Frontal cortex (tissue), 4 donors: ENCODE data around the gene CSE1L. TPM values are rescaled to one million over a fixed set of nuclear protein-coding genes. Genes with fewer than 3 reads are reported as not detected.
"Not testable (repeated sequence)": the region's sequence is repeated elsewhere in the genome, so short reads cannot be mapped to it uniquely, and the experiment has no call there.

Source experiments
- DNase-seq, 2 donors: peaks; one replicate each; pipeline ENCODE4 v3.0.0; 2012; ENCODE audit warnings: low spot score in 2 of 2
- FAIRE-seq: peaks from 2 replicates; lab custom pipeline; 2012; peaks lifted over from hg19 to GRCh38; lab: Jason Lieb, UNC
- total RNA-seq: library from RNA; depleted of rRNA; stranded (reverse); fragments of >200 nt; gene quantifications from one replicate; pipeline ENCODE4 v1.2.3, GENCODE V29; 2014
- donor health status: control.
- donor health status: control.
- donor health status: control.

CSE1L gene
- total RNA-seq, 1 donor from 2014 or later: 172 TPM

DNA sequence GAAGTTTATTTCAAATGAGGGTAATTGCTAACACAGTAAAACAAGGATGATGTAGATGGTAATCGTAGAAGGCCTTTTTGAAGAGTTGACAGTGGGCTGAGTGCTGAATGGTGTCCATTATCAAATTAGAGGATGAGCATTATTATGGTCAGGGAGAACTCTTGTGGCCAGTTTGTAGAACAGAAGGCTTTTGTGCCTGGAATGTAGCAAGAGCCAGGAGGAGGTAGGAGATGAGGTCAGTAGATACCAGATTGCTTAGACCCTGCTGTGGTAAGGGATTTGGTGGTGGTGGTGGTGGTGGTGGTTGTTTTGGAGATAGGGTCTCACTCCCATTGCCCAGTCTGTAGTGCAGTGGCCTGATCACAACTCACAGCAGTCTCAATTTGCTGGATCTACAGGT is 6.2 kb downstream of the CSE1L start:
- FAIRE-seq (no peak), DNase-seq (no peak)

DNA sequence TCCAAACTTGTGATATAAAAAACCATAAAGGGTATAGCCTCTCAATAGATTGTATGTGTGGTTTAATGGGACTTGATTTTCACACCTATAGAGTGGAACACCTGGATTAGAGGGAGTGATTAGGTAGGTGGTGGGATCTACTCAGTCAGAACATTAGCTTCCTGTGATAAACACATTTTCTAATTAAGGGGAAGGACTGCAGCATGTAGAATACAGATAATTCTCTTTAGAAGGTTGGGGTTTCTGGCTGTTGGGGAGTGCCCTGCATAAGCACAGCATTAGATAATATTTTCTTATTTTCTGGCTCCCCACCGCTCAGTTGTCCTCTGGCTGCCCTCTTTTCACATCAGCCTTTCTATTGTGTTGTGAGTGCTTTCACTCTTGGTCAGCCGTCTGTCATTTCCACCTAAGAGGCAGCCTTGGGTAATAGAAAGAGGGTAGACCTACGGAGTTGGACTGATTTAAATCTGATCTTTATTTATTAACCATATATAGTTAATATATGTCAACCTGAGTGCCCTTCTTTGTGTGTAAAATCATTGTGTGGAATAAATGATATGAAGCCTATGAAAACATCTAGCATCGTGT is 8.0 kb downstream of the CSE1L start:
- DNase-seq (no peak), FAIRE-seq (no peak)

DNA sequence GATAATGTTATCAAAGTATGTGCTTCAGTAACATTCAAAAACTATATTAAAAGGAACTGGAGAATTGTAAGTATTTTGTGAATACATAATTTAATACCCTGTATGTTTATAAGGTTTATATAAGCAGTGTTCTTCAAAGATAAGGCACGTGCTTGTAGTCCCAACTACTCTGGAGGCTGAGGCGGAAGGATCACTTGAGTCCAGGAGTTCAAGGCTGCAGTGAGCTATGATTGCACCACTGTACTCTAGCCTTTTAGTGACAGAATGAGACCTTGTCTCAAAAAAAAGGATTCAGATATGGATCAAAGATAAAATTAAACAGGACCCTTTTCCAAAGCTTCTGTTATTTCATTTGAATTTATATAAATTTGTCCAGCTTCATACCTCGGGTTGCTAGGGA is 17.2 kb downstream of the CSE1L start:
- no peak for FAIRE-seq
- DNase-seq: no peak

DNA sequence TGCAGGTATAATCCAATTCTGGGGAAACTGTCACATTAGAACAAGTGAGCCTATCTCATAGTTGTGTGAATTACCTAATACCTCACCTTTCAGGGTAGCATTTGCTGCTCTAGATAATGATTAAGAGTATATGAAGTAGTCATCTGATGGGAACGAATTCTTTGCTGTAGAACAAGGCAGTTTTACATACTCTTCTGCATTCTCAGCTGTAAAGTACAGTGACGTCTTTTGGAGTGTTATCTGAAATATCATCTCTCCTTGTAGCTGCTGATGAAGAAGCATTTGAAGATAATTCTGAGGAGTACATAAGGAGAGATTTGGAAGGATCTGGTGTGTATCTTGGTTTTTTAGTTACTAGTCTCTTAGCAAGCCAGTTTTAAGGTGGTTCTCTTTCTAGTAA is 28.4 kb downstream of the CSE1L start:
- FAIRE-seq (no peak), DNase-seq (no peak)

DNA sequence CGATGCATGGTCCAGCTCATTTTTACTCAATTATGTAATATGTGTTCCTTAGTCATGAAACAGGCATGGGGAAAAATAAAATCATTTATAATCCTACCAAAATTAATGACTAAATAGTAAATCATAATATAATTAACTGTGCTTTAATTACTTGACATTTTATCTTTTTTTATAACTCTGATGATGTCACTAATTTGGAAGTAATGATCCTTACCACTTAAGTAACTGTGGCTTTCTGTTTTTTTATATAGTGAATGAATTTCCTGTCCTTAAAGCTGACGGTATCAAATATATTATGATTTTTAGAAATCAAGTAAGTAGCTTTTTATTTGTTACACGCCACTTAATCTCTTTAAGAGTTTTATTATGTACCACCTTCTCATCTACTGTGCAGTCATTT is 32.2 kb downstream of the CSE1L start:
- no peak for FAIRE-seq
- DNase-seq: no peak

DNA sequence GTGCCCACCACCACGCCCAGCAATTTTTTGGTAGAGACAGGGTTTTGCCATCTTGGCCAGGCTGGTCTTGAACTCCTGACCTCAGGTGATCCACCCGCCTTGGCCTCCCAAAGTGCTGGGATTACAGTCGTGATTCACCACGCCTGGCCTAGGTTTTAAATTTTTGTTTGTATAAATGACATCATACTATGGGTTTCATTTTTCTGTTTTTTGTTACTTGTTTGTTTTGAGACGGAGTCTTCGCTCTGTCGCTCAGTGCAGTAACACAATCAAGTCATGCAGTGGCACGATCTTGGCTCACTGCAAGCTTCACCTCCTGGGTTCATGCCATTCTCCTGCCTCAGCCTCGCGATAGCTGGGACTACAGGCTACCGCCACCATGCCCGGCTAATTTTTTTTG is 36.2 kb downstream of the CSE1L start:
- DNase-seq, FAIRE-seq: not testable (repeated sequence)

DNA sequence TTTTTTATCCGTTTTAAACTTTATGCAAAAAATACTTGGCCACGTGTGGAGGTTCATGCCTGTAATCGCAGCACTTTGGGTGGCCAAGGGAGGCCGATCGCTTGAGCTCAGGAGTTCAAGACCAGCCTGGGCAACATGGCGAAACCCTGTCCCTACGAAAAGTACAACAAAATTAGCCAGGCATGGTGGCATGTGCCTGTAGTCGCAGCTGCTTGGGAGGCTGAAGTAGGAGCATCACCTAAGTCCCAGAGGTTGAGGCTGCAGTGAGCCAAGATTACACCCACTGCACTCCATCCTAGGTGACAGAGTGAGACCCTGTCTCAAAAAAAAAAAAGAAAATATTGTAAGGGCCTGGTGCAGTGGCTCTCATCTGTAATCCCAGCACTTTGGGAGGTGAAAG is 45.0 kb downstream of the CSE1L start:
- no peak for FAIRE-seq

DNA sequence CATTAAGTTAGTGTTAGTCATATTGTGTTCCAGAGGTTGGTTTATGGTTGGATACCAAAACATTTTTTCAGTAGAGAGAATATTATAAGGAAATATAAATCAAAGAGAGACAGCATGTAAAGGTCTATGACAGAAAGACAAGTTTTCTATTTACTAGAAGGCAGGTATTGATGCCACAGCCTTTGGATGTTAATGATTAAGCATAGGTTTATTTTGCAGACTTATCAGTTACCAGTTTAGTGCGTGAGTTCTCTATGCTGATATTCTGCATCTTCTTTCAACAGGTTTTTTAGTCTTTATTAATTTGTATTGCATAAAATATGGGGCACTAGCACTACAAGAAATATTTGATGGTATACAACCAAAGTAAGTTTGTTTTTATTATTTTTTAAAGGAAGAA is 45.6 kb downstream of the CSE1L start:
- FAIRE-seq (no peak), DNase-seq (no peak)

More for the DNA sequence above, 45.0 kb downstream of the CSE1L start:
- DNase-seq: no peak

DNA sequence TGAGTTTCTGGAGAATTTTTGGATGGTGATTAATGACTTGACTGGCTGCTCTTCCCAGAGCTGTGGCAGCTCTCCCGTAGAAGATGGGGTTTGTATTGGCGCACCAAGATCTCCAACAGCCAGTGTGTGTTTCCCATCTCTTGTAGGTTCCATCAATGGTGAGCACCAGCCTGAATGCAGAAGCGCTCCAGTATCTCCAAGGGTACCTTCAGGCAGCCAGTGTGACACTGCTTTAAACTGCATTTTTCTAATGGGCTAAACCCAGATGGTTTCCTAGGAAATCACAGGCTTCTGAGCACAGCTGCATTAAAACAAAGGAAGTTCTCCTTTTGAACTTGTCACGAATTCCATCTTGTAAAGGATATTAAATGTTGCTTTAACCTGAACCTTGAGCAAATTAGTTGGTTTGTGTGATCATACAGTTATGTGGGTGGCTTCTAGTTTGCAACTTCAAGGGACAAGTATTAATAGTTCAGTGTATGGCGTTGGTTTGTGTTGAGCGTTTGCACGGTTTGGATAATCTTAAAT is 50.2 kb downstream of the CSE1L start:
- DNase-seq (no peak), FAIRE-seq (no peak)

DNA sequence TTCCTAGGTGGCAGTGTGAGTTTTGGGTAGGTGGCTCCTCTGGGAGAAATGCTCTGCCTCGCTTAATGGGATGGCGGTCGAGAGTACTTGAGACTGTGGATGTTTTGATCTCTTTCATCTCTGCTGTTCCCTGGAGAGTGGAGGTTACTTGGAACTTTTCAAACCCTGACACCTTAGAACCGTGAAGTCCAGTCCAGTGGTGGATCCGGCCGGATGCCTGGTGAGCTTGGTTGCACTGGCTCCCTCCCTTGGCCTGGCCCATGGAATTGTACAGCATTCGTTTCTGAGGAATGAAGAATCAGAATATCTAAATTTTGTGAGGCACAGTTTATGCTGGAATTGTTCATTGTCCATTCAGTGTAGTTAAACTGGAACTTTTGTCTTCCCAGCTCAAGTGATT is 51.0 kb downstream of the CSE1L start:
- FAIRE-seq (no peak), DNase-seq (no peak)

DNA sequence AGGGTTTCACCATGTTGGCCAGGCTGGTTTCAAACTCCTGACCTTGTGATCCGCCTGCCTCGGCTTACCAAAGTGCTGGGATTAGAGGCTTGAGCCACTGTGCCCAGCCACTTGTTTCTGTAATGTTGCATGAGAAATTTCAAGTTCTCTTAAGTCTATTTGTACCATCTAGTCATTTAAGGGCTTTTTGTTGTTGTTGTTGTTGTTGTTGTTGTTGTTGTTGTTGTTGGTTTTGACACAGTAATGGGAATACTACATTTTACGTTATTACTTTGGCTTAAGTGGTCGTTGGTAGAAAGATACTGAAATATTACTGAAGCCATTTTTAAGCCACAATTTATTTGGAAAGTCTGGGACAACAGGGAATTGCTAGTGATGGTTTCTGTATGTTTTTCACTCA is 52.0 kb downstream of the CSE1L start:
- no peak for DNase-seq

DNA sequence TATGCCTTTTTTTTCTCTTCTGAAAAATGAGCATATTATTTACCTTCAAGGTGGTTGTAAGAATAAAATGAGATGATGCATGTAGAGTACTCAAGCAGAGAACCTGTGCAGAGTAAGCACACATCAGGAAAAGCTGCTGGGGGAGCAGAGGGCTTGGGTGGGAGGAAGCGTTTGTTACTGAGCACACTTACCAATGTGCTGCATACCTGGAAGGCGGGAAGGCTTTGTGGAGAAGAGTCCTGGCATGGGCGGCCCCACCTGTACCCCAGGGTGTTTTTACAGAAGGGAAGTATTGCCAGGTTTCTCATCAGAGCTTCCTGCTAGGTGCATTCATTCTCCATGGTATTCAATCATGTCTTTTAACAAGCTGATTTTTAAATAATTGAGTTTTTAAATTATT is 52.9 kb downstream of the CSE1L start:
- DNase-seq (no peak), FAIRE-seq (no peak)

More for the DNA sequence above, 52.0 kb downstream of the CSE1L start:
- no peak for FAIRE-seq

DNA sequence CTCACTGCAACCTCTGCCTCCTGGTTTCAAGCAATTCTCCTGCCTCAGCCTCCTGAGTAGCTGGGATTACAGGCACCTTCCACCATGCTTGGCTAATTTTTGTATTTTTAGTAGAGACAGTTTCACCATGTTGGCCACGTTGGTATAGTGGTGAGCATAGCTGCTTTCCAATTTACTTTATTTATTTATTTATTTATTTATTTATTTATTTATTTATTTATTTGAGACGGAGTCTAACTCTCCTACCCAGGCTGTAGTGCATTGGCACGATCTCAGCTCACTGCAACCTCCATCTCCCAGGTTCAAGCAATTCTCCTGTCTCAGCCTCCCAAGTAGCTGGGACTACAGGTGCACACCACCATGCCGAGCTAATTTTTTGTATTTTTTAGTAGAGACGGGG is 54.2 kb downstream of the CSE1L start:
- DNase-seq, FAIRE-seq: not testable (repeated sequence)

DNA sequence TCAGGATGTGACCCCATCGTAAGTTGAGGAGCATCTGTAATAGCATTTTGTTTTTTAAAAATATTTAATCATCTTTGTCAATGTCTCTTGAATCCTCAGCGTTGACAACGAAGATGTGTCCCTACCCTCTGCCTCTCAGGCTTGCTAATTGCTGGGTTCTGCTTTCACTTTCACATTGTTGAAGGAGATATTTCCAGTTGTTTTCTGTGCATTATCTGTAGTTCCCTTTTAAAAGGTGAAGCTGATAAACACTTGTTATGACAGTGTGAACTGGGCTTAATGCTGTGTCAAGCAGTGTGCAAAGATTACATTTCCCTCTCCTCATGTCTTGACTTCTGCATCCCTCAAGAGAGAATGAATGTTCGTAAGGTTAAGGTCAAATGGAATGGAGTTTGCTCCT is 54.9 kb downstream of the CSE1L start:
- FAIRE-seq (no peak), DNase-seq (no peak)

DNA sequence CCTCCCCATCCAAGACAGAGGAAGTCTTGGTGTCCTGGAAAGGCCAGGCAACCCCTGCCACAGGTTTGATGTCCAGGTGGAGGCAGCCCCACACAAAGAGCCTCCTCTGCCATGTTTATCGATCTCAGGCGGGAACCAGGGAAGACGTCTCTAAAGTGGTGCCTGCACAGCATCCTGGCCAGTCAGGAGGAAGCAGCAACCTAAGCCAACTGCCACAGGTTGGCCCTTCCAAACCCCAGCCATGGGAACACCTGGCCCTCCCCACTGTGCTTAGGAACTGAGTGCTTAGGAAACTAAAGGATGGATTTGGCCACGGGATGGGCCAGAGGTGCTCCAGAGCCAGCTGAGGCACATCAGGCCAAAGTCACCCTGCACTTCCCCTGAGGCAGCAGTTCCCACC is 56.9 kb downstream of the CSE1L start:
- no peak for FAIRE-seq
- DNase-seq: no peak

DNA sequence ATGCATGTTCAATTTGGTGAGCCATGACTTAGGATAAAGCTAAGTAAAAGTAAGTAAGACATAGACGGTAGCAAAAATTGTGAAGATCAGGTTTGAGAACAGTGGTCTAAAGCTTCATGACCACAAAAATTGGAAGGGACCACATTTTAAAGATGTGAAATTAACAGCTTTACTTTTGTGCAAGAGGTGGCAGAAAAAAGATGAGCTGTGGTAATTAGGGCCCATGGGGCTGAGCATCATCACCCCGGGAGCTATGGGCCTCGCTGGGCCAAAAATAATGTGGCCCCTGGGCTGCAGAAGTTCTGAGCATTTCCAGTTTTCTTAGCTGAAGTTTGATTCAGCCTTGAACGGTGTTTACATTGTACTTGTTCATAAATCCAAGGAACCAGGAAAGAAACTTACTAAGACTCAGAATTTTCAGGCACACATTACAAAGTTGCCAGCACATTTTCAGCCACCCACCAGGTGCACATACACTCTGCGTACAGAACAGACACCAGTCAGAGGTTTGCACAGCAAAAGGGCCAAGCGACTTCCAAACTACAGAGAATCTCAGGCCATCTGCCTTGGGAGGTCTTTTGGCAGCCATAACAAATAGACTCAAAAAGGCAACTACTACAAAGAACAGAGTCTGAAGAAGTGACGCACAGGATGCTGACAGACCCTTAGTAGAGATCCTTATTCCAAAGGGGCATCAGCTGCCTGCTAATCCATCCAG is 57.7 kb downstream of the CSE1L start:
- DNase-seq (no peak), FAIRE-seq (no peak)

DNA sequence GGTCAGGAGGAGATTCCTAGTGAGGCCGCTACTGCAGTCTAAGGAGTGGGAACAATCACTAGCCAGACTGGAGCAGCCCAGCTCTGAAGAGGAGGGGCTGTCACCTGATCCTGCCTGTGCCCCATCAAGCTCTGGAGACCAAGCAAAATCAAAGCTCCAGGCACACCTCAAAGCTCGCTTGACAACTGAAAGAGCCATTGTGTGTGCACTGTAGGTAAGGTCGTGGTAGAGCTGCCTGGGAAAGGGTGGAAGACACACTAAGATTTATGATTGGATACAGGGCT is 58.2 kb downstream of the CSE1L start:
- DNase-seq (no peak), FAIRE-seq (no peak)

DNA sequence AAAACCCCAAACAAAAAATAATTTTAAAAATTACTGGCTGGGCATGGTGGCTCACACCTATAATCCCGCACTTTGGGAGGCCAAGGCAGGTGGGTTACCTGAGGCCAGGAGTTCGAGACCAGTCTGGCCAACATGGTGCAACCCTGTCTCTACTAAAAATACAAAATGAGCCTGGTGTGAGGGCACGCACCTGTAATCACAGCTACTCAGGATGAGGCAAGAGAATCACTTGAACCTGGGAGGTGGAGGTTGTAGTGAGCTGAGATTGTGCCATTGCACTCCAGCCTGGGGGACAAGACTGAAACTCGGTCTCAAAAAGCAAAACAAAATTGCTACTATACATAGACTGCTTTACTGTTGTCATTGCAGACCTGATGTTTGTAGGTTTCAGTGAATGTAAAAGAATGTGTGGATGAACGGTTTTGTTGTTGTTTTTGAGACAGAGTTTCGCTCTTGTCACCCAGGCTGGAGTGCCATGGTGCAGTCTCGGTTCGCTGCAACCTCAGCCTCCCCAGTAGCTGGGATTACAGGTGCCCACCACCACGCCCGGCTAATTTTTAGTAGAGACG is 59.0 kb downstream of the CSE1L start:
- not testable (repeated sequence) for FAIRE-seq, DNase-seq

DNA sequence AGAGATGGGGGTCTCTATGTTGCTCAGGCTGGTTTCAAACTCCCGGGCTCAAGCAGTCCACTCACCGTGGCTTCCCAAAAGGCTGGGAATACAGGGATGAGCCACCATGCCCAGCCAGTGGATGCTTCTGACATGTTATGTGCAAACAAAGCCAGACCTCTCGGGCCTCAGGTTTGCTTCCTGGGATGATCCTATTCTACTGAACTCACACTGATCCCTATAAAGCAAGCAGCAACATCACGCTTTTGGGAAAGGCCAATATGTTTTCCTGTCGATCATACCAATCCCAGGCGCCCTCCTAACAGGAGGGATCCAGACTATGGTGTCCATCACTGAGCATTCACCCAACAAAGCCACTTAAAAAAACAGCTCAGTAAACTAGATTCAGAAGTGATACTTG is 60.2 kb downstream of the CSE1L start:
- no peak for FAIRE-seq
- DNase-seq: no peak

DNA sequence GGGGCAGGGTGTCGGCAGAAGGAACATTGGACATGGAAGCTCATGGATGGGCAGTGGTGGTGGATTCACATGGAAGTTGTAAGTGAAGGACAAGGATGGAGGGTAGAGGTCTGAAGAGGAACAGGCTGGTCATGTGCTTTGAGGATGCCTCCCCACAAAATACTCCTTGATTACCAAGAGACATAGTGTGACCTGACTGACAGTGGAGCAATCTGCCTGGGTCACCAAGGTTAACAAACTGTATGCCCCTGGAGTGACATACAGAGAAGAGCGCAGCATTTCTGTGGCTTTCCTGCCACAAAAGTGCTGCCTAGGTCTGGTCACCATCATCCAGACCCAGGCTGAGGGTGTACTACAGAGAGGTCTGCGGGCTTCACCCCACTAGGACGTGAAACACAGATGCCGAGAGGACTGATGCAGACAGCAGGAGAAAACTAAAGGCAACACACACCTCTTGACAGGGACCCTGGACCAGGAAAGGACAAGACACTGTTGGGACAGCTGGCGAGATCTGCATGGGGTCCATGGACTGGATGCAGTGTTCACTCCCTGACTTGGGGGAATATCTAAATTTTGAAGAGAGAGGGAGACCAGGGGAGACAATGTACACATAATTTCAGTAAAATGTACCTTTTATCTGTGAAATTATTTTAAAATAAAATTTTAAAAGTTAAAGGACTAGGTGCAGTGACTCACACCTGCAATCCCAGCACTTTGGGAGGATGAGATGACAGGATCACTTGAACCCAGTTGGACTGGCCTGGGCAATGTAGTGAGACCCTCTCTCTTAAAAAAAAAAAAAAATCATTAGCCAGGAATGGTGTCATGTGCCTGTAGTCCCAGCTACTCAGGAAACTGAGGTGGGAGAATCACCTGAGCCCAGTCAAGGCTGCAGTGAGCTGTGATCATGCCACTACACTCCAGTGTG is 64.9 kb downstream of the CSE1L start:
- DNase-seq: no peak
- FAIRE-seq: no peak
